Gastroesophageal sphincter (tissue), 3 donors: ENCODE measurements around the gene KIR2DL3.

Source experiments
- POLR2A ChIP-seq, 2 donors: fragments of 450-650 bp; IDR thresholded peaks; one replicate each; pipeline ENCODE4 v1.6.1; 2017; ENCODE audit warnings: antibody characterized with exemption in 2 of 2, mild to moderate bottlenecking in 2 of 2, moderate library complexity in 1 of 2
- TF ChIP-seq, protein P1 (sequence below), 4 experiments: fragments of 200-600 bp in 2 of 4; fragments of 450-650 bp in 2 of 4; sonication (generic) in 1 of 4; IDR thresholded peaks; one replicate each; pipeline ENCODE4 v1.5.1; 2017 to 2019; ENCODE audit warnings: antibody characterized with exemption in 4 of 4, mild to moderate bottlenecking in 2 of 4, moderate library complexity in 2 of 4

DNA sequence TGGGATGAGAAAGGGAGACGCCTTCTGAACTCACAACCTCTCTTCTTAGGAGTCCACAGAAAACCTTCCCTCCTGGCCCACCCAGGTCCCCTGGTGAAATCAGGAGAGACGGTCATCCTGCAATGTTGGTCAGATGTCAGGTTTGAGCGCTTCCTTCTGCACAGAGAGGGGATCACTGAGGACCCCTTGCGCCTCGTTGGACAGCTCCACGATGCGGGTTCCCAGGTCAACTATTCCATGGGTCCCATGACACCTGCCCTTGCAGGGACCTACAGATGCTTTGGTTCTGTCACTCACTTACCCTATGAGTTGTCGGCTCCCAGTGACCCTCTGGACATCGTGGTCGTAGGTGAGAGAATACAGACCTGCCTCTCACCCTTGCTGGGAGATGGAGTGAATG, 10.8 kb upstream of the KIR2DL3 start:
- TF ChIP-seq POLR2A (IDR thresholded peaks at IDR 0.05) = no peak
- TF ChIP-seq, protein P1, sequence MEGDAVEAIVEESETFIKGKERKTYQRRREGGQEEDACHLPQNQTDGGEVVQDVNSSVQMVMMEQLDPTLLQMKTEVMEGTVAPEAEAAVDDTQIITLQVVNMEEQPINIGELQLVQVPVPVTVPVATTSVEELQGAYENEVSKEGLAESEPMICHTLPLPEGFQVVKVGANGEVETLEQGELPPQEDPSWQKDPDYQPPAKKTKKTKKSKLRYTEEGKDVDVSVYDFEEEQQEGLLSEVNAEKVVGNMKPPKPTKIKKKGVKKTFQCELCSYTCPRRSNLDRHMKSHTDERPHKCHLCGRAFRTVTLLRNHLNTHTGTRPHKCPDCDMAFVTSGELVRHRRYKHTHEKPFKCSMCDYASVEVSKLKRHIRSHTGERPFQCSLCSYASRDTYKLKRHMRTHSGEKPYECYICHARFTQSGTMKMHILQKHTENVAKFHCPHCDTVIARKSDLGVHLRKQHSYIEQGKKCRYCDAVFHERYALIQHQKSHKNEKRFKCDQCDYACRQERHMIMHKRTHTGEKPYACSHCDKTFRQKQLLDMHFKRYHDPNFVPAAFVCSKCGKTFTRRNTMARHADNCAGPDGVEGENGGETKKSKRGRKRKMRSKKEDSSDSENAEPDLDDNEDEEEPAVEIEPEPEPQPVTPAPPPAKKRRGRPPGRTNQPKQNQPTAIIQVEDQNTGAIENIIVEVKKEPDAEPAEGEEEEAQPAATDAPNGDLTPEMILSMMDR (IDR thresholded peaks at IDR 0.05) = no peak
